GM19468 (cell line): Measurements from ENCODE around the gene ZNF77.
"Not testable (repeated sequence)": the region's sequence is repeated elsewhere in the genome, so short reads cannot be mapped to it uniquely, and the experiment has no call there.

ENCODE experiments used
- ATAC-seq: cut with Tn5 transposase; IDR thresholded peaks from one replicate; pipeline ENCODE4 v1.9.1; 2021; ENCODE audit warnings: mild to moderate bottlenecking, moderate library complexity, moderate number of reproducible peaks; ENCODE audit not compliant: unreplicated experiment; ENCODE audit errors: extremely low read depth

The ZNF77 gene

DNA sequence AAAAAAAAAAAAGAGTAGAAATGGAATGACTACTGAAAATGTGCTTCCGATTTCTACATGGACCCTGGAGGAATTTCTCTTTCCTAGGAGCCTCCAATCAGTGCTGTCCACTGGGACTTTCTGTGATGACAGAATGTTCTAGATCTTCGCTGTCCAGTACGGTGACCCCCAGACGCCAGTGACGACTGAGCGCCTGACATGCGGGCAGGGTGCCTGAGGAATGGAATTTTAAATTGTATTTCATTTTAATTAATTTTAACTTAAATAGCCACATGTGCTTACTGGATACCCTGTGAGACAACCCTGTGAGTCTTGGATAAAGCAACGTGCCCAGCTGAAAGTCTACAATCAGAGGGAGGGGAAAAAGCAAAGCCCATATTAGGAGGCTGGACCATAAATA, 28.5 kb upstream of the ZNF77 start:
- no peak for ATAC-seq

DNA sequence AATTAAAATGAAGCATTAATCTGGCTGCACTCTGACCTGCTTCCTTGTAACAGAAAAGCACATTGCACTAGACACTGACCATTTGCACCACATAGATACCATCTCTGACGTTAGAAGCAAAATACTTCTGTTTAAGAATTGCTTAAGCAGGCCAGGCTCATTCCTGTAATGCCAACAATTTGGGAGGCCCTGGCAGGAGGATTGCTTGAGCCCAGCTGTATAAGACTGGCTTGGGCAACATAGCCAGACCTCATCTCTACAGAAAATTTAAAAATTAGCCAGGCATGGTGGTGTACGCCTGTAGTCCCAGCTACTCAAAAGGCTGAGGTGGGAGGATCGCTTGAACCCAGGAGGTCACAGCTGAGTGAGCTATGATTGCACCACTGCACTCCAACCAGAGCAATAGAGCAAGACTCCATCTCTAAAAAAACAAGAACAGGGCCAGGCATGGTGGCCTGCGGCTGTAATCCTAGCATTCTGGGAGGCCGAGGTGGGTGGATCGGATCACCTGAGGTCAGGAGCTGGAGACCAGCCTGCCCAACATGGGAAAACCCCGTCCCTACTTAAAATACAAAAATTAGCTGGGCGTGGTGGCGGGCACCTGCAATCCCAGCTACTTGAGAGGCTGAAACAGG, 25.5 kb upstream of the ZNF77 start:
- ATAC-seq = no peak

DNA sequence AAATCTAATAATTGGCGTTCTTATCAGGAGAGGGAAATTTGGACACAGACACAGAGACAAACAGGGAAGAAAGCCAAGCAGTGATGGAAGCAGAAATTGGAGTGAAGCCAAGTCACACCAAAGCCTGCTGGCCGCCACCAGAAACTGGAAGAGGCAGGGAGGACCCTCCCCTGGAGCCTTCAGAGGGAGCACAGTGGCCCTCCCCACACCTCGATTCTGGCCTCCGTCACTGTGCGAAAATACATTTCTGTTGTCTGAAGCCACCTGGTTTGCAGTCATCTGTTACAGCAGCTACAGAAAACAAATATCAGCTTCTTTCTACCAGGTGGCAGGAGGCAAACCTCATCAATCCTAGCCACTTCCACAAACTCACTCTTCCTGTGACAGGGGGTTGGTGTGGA, 24.3 kb upstream of the ZNF77 start:
- ATAC-seq = no peak

DNA sequence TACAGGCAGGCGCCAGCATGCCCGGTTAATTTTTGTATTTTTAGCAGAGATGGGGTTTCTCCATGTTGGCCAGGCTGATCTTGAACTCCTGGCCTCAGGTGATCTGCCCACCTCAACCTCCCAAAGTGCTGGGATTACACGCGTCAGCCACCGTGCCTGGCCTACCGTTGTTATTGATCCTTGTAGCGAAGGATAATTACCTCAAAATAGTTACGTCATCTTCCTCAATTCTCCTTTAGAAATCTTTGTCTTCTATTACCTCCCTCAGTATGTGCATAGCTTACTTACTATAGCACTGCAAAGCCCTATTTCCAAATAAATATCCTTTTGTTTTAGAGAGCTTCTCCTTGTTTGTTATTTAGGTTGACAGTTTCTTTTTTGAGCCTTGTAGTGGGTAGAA, 23.2 kb upstream of the ZNF77 start:
- no peak for ATAC-seq

DNA sequence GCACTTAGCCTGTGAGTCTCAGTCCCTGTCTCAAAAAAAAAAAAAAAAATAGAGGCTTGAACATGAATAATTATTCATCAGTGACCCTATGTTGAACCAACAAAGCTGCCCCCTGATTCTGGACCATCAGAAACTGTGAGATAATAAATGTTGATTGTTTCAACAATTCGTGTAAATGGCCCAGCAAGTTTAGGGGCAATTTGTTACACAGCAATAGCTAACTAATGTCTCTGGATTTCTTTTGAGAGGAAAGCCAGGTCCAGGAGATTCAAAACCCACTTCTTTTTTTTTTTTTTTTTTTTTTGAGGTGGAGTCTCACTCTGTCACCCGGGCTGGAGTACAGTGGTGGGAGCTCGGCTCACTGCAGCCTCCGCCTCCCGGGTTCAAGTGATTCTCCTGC, 20.1 kb upstream of the ZNF77 start:
- no peak for ATAC-seq

DNA sequence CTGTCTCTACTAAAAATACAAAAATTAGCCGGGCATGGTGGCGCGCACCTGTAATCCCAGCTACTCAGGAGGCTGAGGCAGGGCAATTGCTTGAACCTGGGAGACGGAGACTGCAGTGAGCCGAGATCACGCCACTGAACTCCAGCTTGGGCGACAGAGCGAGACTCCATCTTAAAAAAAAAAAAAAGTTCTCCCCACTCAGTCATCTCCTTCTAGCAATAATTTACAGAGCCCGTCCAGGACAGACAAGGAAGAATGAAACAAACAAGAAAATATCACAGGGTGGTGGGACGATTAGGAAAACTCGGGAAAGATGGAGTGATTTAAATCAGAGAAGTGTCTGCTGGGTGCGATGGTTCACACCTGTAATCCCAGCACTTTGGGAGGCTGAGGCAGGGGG, 18.9 kb upstream of the ZNF77 start:
- ATAC-seq = not testable (repeated sequence)

DNA sequence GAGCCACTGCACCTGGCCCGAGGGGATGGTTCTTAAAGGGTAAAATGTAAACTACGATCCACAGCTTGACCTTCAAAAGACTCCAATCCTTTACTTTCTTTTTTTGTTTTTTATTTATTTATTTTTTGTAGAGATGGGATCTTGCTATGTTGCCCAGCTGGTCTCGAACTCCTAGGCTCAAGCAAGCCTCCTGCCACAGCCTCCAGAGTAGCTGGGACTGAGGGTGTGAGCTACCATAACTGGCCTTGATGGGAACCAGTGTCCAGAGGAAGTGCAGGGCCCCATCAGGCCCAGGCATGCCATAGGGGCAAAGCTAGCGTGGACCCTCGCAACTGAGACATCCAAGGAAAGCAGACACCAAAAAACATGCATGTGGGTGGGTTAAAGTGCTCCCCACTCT, 18.4 kb upstream of the ZNF77 start:
- no peak for ATAC-seq

DNA sequence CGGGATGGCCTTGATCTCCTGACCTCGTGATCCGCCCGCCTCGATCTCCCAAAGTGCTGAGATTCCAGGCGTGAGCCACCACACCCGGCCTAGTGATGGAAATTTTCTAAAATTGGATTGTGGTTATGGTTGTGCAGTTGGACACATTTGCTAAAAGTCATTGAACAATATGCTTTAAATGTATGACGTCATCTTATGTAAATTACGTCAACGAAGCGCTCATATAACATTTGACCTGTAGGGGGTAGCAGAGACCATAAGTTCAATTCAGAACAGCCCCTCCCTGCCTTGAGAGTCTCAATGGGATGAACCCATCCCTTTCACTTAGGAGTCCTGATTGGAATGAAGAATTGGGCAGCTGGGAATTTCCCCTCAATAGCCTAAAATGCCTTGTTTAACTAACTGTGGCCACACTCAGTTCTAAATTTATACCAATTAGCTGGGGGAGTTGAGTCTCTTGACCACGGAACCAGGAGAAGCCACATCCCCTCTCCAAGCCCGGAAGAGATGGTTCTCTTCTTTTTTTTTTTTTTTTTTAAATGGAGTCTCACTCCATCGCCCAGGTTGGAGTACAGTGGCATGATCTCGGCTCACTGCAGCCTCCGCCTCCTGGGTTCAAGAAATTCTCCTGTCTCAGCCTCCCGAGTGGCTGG, 17.4 kb upstream of the ZNF77 start:
- ATAC-seq = no peak

DNA sequence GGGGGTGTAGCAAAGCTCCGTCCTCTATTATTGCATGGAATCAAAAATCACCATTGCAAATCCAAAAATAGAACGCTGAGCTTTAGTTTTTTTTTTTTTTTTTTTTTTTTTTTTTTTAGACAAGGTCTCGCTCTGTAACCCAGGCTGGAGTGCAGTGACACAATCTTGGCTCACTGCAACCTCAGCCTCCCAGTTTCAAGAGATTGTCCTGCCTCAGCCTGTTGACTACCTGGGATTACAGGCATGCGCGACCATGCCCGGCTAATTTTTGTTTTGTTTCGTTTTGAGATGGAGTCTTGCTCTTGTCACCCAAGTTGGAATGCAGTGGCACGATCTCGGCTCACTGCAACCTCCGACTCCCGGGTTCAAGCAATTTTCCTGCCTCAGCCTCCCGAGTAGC, 15.3 kb upstream of the ZNF77 start:
- ATAC-seq = no peak

DNA sequence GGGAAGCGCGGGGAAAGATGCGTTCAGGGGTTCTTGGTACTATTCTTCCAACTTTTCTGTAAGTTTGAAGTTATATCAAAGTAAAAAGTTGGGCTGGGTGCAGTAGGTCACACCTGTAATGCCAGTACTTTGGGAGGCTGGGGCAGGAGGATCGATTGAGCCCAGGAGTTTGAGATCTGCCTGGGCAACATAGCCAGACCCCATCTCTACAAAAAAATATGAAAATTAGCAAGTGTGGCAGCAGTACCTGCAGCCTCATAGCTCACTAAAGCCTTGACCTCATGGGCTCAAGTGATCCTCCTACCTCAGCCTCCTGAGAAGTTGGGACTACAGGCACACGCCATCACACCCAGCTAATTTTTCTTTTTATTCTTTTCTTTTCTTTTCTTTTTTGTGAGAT, 12.4 kb upstream of the ZNF77 start:
- no peak for ATAC-seq

DNA sequence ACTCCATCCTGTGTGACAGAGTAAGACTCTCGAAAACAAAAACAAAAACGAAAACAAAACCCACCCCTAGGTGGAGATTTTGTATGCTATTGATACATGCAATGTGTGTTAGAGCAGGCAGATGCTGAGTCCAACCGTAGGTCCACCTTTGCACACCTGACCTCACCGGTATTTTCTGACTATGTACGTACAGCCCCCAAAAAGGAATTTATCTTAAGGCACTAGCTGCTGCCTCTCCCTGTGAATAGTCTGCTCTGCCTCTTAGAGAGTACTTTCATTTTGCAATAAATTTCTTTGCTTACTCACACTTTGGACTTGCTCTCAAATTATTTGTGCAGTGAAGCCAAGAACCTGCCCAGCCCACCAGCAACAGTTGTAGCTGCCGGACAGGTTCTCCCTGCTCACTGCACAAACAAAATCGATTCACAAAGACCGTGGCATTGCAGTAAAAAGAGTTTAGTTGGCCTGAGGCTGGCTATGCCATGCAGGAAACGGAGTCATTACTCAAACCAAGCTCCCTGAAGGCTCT, 8.2 kb upstream of the ZNF77 start:
- ATAC-seq = no peak

DNA sequence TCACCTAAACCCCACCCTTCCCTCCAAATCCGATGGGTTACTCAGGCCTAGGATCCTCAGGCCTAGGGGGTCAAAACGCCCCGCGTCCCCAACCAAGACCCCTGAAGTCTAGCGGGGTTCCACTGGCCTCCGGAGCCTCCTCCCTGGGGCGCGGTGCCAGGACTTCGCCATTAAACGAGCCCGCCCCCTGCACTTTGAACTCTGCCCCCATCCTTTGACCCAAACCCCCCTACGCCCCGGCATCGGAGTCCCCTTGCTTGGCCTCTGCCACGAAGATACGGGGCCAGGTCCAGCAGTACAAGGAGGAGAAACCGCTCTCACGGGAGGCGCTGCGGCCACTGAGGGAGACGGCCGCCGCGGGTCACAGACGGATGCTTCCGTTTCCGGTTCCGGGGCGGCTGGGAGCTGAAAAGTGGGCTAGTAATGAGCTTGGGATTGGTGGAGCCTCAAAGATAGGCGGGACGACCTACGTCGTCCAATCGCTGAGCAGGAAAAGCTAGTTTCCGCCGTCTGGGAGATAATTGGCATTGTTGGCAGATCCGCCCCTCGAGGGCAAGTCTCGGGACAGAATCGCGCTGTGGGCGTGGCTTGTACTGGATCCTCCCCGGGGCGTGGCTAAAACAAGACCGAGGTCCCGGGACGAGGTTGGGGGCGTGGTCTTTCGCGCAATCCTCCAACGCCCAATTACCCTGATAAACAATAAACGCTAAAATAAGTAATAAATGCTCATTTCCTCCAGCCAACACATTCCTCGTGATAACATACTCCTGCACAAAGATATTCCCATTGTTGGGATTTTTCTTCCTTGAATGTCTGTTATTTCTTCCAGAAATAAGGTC, 5.7 kb upstream of the ZNF77 start:
- peak; percentile 81 for ATAC-seq

DNA sequence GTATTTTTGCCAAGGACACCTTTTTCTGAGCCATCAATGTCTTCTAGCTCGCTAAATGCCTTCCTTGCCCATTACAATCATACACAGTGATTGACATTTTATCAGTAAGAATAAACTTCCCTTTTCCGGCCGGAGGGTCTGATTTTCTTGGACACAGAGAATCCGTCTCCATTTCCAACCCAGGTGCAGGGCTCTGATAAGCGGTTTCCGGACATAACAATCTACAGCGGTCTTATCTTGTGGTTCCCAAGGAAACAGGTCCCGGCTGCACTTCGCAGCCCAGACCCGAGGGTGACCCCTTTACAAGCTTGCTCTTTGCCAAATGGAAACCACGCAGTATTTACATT, 5.1 kb upstream of the ZNF77 start:
- no peak for ATAC-seq

DNA sequence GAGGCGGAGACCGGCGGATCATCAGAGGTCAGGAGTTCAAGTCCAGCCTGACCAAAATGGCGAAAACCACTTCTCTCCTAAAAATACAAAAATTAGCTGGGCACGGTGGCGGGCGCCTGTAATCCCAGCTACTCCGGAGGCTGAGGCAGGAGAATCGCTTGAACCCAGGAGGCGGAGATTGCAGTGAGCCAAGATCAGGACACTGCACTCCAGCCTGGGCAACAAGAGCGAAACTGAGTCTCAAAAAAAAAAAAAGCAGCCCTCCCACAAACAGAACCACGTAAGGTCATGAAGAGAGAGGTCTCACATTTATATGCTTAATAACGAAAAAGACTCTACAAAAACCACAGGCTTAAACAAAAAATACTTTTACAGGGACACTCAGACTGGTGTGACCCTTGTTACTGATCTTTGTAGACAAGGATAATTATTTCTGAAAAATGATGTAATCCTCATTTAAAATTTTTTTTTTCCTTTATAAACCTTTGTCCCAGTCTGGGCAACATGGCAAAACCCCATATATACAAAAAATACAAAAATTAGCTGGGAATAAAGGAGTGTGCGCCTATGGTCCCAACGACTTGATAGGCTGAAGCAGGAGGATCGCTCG, 909 bp upstream of the ZNF77 start:
- ATAC-seq = no peak

DNA sequence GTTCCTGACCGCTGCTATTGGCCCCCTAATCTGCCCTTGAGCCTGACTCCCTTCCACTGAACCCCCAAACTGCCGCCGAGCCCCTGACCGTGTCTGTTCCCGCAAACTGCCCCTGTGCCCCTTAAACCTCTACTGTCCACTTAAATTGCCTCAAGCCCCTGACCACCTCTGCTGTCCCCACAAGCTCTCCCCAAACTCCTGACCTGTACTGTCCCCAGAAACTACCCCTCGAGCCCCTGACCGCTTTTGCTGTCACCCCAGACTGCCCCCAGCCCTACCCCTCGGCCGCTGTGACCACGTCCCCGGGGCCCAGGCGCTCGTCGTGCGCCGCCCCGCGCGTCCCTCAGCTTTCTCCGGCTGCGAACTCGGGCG, 382 bp downstream of the ZNF77 start:
- ATAC-seq = peak; percentile 7

DNA sequence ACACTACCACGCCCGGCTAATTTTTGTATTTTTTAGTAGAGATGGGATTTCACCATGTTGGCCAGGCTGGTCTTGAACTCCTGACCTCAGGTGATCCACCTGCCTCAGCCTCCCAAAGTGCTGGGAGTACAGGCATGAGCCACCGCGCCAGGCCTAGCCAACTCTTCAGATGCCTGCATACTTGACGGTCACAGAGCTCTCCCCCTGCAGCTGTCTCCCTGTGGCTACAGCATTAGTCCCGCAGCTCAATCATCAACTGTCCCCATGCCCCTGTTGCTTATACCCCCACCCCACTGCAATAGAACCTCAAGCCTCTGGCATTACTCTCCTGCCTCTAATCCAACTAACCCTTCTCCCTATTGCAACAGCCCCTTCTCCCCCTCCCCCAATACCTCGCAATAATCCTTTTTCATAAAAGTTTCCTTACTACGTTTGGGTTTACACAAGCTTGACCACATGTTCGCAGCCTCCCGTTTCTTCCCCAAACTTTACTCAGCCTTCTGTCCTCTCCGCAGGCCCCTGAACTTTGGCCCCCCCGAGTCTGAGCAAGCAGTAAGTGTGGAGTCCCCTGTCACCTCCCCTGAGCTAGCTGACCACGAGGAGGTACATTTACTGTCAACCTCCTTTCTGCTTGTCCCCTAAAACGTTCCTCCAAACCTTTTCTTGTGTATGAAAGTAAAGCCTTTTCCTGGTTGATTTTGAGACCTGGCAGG, 1.7 kb downstream of the ZNF77 start:
- no peak for ATAC-seq

DNA sequence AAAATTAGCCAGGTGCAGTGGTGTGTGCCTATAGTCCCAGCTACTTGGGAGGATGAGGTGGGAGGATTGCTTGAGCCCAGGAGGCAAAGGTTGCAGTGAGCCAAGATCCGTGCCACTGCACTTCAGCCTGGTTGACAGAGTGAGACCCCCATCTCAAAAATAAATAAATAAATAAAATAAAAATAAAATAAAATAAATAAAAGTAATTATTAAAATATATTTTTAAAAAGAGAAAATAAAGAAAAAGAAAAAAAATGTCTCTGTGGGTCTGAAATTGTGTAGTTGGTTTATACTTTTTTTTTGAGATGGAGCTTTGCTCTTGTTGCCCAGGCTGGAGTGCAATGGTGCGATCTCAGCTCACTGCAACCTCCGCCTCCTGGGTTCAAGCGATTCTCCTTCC, 8.9 kb downstream of the ZNF77 start:
- ATAC-seq = not testable (repeated sequence)

DNA sequence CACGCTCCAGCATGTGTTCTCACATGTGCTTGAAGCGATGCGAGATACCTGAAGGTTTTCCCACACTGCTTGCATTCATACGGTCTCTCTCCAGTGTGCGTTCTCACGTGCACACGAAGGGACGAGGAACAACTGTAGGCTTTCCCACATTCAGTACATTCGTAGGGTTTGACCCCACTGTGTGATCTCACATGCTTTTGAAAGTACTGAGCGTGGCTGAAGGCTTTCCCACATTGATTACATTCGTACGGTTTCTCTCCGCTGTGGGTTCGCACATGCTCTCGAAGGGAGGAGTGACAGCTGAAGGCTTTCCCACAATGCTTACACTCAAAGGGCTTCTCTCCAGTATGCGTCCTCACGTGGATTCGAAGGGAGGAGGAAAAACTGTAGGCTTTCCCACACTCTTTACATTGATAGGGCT, 11.3 kb downstream of the ZNF77 start:
- no peak for ATAC-seq

DNA sequence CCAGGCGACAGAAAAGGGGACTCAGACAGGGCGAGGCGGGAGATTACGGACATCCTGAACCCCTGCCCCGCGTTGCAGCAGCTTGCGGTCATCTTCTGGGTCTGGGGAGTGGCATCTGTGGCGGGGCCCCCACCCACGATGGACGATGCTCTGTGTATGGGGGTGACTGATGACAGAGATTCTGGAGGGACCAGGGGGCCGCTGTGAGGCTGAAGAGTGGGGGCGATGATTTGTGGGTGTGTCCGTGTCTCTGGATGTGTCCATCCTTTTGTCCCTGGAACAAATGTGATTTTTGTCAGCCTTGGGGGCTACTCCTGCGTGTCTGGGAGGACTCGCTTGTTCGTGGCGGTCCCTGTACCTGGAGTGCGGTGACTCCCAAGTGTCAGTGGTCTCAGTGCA, 17.7 kb downstream of the ZNF77 start:
- no peak for ATAC-seq

DNA sequence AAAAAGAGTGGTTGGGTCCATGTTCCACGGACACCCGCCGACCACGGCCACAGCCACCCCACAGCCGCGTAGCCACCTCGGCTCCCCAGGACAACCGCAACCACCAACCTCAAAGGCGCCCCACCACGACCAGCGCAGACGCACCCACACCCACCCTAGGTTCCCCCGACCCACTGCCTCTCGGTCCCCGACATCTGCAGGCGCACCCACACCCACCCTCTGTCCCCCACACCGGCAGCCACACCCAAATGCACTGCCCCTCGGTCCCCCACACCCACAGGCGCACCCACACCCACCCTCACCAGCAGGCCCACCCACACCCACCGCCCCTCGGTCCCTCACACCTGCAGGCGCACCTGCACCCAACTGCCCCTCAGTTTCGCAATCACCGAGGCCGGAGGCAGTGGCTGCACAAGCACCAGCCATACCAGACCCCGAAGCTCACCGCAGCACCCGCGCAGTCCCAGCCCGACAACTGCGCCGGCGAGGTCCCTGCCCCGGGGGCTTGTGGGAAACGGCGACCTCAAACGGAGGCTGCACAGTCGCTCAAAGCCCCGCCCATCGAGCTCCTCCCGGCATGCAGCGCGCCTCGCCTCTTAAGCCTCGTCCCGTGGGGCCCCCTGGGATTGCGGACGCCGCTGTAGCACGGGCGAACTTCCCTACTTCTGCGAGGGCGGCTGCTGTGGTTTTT, 18.3 kb downstream of the ZNF77 start:
- no peak for ATAC-seq
